NB4 (cell line): ENCODE data around the gene PIP5K1C.
"Not testable (repeated sequence)": the region's sequence is repeated elsewhere in the genome, so short reads cannot be mapped to it uniquely, and the experiment has no call there.

Experiments used
- DNase-seq: peaks from one replicate; pipeline ENCODE4 v3.0.0; 2010; ENCODE audit warnings: low read depth
- H3K4me3 ChIP-seq: one replicate; pipeline ENCODE4 v1.5.1; 2011; ENCODE audit warnings: mild to moderate bottlenecking, low read depth, low read length, moderate library complexity
- CTCF ChIP-seq: IDR thresholded peaks from one replicate; pipeline ENCODE4 v1.5.1; 2012; ENCODE audit warnings: low read depth, low read length
- MAX ChIP-seq: IDR thresholded peaks from 2 replicates; pipeline ENCODE4 v1.6.1; 2011; ENCODE audit warnings: low read depth, low read length
- MYC ChIP-seq: IDR thresholded peaks from 2 replicates; pipeline ENCODE4 v1.6.1; 2011; ENCODE audit warnings: low read depth, low read length
- POLR2A ChIP-seq: IDR thresholded peaks from 2 replicates; pipeline ENCODE4 v1.6.1; 2011; ENCODE audit warnings: mild to moderate bottlenecking; ENCODE audit not compliant: insufficient read length; ENCODE audit errors: extremely low read depth

PIP5K1C gene

GRCh38 chr19:3634496-3635045 is 65.7 kb downstream of the PIP5K1C start:
- no peak for DNase-seq
- H3K4me3 ChIP-seq: no peak overlapping the region
- TF ChIP-seq MAX: no peak
- no peak for TF ChIP-seq MYC
- no peak for TF ChIP-seq CTCF
- TF ChIP-seq POLR2A: no peak

- H3K4me3 ChIP-seq: no peak overlapping the region
- DNase-seq: no peak
- TF ChIP-seq MAX (no peak), MYC (no peak), CTCF (no peak), POLR2A (no peak)
Measured at GRCh38 chr19:3633559-3633988, 66.7 kb downstream of the PIP5K1C start.

GRCh38 chr19:3632739-3633558 is 67.3 kb downstream of the PIP5K1C start:
- H3K4me3 ChIP-seq: no peak overlapping the region
- no peak for DNase-seq
- TF ChIP-seq POLR2A (no peak), MAX (no peak)

- no peak for DNase-seq
- TF ChIP-seq MYC (no peak), MAX (no peak), POLR2A (no peak), CTCF (no peak)
- H3K4me3 ChIP-seq: no peak overlapping the region
Measured at GRCh38 chr19:3632098-3632497, 68.2 kb downstream of the PIP5K1C start.

GRCh38 chr19:3631053-3631861 is 69.0 kb downstream of the PIP5K1C start:
- DNase-seq: no peak
- TF ChIP-seq POLR2A (no peak), MYC (no peak), CTCF (no peak), MAX (no peak)
- H3K4me3 ChIP-seq: no peak overlapping the region

- not testable (repeated sequence) for H3K4me3 ChIP-seq, DNase-seq
Measured at GRCh38 chr19:3628766-3629165, 71.5 kb downstream of the PIP5K1C start.
